Measurements from ENCODE around the gene SLIT3.

Gene SLIT3

GRCh38 chr5:169029661-169030274, 271.2 kb downstream of the SLIT3 start:
- no peak for DNase-seq (ENCODE audit: low read depth in 2 of 2)

- no peak for DNase-seq (ENCODE audit: low read depth in 2 of 2)
Measured at GRCh38 chr5:169029037-169029436, 271.9 kb downstream of the SLIT3 start.

GRCh38 chr5:169027501-169028061, 273.4 kb downstream of the SLIT3 start:
- DNase-seq (ENCODE audit: low read depth in 2 of 2) = no peak

- no peak for DNase-seq (ENCODE audit: low read depth in 2 of 2)
Measured at GRCh38 chr5:169025491-169025890, 275.4 kb downstream of the SLIT3 start.

GRCh38 chr5:169024421-169024820, 276.5 kb downstream of the SLIT3 start:
- DNase-seq (ENCODE audit: low read depth in 2 of 2) = no peak

GRCh38 chr5:169022718-169023117, 278.2 kb downstream of the SLIT3 start:
- DNase-seq (ENCODE audit: low read depth in 2 of 2) = no peak

- no peak for DNase-seq (ENCODE audit: low read depth in 2 of 2)
Measured at GRCh38 chr5:169020102-169020501, 280.8 kb downstream of the SLIT3 start.

- no peak for DNase-seq (ENCODE audit: low read depth in 2 of 2)
Measured at GRCh38 chr5:169018925-169019324, 282.0 kb downstream of the SLIT3 start.

- no peak for DNase-seq (ENCODE audit: low read depth in 2 of 2)
Measured at GRCh38 chr5:169015991-169016390, 284.9 kb downstream of the SLIT3 start.

- no peak for DNase-seq (ENCODE audit: low read depth in 2 of 2)
Measured at GRCh38 chr5:169013846-169014245, 287.1 kb downstream of the SLIT3 start.

GRCh38 chr5:169013208-169013728, 287.7 kb downstream of the SLIT3 start:
- no peak for DNase-seq (ENCODE audit: low read depth in 2 of 2)

GRCh38 chr5:169012450-169012849, 288.5 kb downstream of the SLIT3 start:
- no peak for DNase-seq (ENCODE audit: low read depth in 2 of 2)

- DNase-seq (ENCODE audit: low read depth in 2 of 2) = no peak
Measured at GRCh38 chr5:169011451-169011850, 289.5 kb downstream of the SLIT3 start.

- no peak for DNase-seq (ENCODE audit: low read depth in 2 of 2)
Measured at GRCh38 chr5:169011009-169011408, 289.9 kb downstream of the SLIT3 start.

- DNase-seq (ENCODE audit: low read depth in 2 of 2) = no peak
Measured at GRCh38 chr5:169009123-169009522, 291.8 kb downstream of the SLIT3 start.

GRCh38 chr5:169006842-169007790, 293.8 kb downstream of the SLIT3 start:
- no peak for DNase-seq (ENCODE audit: low read depth in 2 of 2)

- no peak for DNase-seq (ENCODE audit: low read depth in 2 of 2)
Measured at GRCh38 chr5:169004551-169004950, 296.4 kb downstream of the SLIT3 start.

GRCh38 chr5:169003721-169004541, 297.0 kb downstream of the SLIT3 start:
- no peak for DNase-seq (ENCODE audit: low read depth in 2 of 2)

- no peak for DNase-seq (ENCODE audit: low read depth in 2 of 2)
Measured at GRCh38 chr5:169002953-169003555, 297.9 kb downstream of the SLIT3 start.

- DNase-seq (ENCODE audit: low read depth in 2 of 2) = no peak
Measured at GRCh38 chr5:169001394-169001793, 299.5 kb downstream of the SLIT3 start.

- DNase-seq (ENCODE audit: low read depth in 2 of 2) = no peak
Measured at GRCh38 chr5:168995024-168995423, 305.9 kb downstream of the SLIT3 start.

Measured in stimulated activated CD8-positive, alpha-beta memory T cell treated with anti-CD3 and anti-CD28 coated beads, Interleukin-2, amount 100 ng/mL, for 1 hour (primary cell).